ENCODE measurements around the gene PRKN. TPM values are rescaled to one million over a fixed set of nuclear protein-coding genes. Genes with fewer than 3 reads are reported as not detected.
A peak's percentile ranks its signal among the peaks of the same experiment; 100 is the strongest.

PRKN gene
- total and polyA plus RNA-seq, 2 experiments from 2014 or later = 11.7 to 28.1 TPM

DNA sequence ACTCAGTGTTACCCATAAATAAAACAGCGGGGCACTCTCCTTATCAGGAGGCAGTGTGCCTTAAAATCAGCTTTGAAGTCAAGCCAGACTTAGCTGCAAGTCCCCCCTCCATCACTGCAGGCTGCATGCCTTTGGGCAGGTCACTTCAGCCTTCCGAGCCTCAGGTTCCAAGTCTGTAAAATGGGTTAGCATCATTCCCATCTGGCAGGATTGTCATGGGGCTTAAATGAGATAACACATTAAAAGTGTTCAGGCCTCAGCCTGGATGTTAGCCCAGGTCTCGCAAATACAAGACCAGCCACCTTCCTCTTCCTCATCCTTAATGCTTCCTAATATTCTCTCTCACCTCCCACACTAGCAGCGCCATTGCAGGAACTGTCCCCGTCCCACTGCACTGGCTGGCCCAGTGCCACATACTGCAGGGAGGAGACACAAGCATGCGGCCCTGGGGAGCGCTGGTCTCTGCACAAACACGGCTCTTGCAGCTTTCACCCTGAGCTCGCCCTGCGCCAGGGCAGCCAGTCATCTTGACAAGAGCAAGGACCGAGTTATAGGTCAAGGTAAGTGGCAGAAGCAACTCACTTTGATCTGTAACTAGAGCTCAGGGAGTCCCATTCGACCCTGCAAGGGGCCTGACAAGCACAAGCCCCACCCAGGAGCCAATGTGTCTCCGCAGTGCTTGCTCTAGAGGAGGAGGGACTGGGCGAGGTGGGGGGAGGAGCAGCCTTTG lies 889.1 kb downstream of the PRKN start:
- DNase-seq (ENCODE audit: low read depth in 1 of 2, low spot score in 1 of 2) = peak in 1 of 2 donors; percentile 65
- no peak overlapping the region for H3K27ac ChIP-seq
- no peak for TF ChIP-seq CTCF (IDR thresholded peaks at IDR 0.05; ENCODE audit: low read depth, low read length)
- H3K36me3 ChIP-seq = no peaks in the 10 kb centered on the region
- H3K4me1 ChIP-seq (ENCODE audit: low read depth) = peaks cover 23% of the 10 kb centered on the region
- no peaks in the 10 kb centered on the region for H3K27me3 ChIP-seq
- H3K4me3 ChIP-seq = no peak overlapping the region
- H3K9me3 ChIP-seq (ENCODE audit: low read depth) = no peaks in the 10 kb centered on the region

GRCh38 chr6:161837854-161838253 lies 889.7 kb downstream of the PRKN start:
- Histone ChIP-seq H3K27ac (no peak overlapping the region), H3K4me1 (ENCODE audit: low read depth) (peaks cover 23% of the 10 kb centered on the region), H3K27me3 (no peaks in the 10 kb centered on the region), H3K36me3 (no peaks in the 10 kb centered on the region), H3K9me3 (ENCODE audit: low read depth) (no peaks in the 10 kb centered on the region), H3K4me3 (no peak overlapping the region)
- TF ChIP-seq CTCF (IDR thresholded peaks at IDR 0.05; ENCODE audit: low read depth, low read length) = no peak
- no peak for DNase-seq (ENCODE audit: low read depth in 1 of 2, low spot score in 1 of 2)

- no peak for DNase-seq (ENCODE audit: low read depth in 1 of 2, low spot score in 1 of 2)
- H3K27me3 ChIP-seq = no peaks in the 10 kb centered on the region
- TF ChIP-seq CTCF (IDR thresholded peaks at IDR 0.05; ENCODE audit: low read depth, low read length) = no peak
- no peaks in the 10 kb centered on the region for H3K9me3 ChIP-seq (ENCODE audit: low read depth)
- no peak overlapping the region for H3K4me3 ChIP-seq
- no peak overlapping the region for H3K27ac ChIP-seq
- peaks cover 23% of the 10 kb centered on the region for H3K4me1 ChIP-seq (ENCODE audit: low read depth)
- no peaks in the 10 kb centered on the region for H3K36me3 ChIP-seq
Observed at GRCh38 chr6:161837449-161837735, 890.2 kb downstream of the PRKN start.

DNA sequence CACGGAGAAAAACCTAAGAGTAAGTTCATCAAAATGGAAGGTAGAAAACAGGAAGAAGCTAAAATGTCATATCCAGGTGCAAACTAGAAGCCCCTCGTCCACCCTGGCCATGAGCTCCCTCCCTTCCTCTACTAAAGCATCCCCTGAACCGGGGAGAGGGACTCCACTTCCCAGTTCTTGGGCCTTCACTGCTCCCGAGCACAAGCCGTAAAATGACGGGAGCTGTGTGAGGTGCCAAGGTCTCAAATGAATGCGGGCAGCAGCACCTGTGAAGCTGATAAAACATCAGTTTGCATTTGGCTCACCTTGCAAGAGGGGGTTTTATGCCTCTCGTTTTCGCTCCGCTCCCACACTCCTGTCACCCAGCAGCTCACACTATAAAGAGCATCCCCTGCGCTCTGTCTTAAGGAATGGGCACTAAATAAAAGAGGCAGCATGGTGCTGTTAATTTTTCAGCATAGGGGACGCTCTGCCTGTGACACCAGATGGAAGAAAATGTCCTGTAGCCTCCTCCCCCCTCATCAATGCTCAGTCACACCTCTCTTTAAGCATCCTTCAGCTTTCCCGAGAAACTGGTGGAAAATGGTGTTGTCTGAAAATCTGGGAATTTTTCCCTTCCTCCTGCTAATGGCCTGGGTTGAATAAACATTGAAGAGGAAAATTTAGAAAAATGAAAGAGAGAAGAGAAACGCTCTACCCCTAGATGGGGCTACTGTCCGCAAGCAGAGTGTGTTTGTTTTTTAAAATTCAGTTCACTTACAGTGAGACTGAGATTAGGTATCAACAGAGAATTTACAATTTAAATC lies 890.7 kb downstream of the PRKN start:
- no peak overlapping the region for H3K27ac ChIP-seq
- DNase-seq (ENCODE audit: low read depth in 1 of 2, low spot score in 1 of 2) = peak; percentile 12 to 17
- peak; percentile 32 for TF ChIP-seq CTCF (IDR thresholded peaks at IDR 0.05; ENCODE audit: low read depth, low read length)

DNA sequence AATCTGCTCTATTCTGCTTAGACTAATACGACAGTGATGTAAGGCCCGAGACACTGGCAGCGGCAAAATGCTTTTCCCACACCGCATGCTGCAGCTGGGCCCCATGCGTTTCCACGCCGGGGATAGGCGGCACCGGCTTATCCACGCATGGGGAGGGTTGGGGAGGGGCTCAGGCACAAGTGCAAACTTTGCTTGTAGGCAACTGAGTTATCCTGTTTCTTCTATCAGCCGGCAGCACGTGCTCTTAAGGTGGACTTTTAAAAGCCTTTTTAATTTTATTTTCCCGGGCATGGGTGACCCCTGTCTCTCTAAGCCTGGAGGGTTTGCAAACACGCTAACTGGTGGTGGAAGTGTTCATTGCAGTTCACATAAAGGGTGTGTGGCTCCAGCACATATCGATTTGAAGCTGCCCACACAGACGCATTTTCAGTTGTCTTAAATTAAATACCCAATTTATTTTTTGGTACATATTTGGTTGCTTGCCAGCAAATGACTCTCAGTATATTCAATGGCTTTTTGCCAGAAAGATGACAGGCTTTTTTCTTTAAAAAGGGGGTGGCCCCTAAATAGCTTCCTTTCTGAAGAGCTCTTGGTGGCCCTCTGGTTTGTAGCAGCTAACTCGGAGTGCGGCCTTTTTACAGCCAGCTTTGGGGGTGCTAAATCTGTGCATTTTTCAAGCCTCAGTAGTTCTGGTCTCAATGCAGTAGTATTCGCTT lies 891.9 kb downstream of the PRKN start:
- Histone ChIP-seq H3K4me1 (ENCODE audit: low read depth) (peaks cover 23% of the 10 kb centered on the region), H3K4me3 (no peak overlapping the region), H3K27me3 (no peaks in the 10 kb centered on the region), H3K36me3 (no peaks in the 10 kb centered on the region), H3K9me3 (ENCODE audit: low read depth) (no peaks in the 10 kb centered on the region), H3K27ac (no peak overlapping the region)
- no peak for TF ChIP-seq CTCF (IDR thresholded peaks at IDR 0.05; ENCODE audit: low read depth, low read length)
- DNase-seq (ENCODE audit: low read depth in 1 of 2, low spot score in 1 of 2) = peak in 1 of 2 donors; percentile 3

More for the DNA sequence above, 890.7 kb downstream of the PRKN start:
- Histone ChIP-seq H3K9me3 (ENCODE audit: low read depth) (no peaks in the 10 kb centered on the region), H3K4me3 (no peak overlapping the region), H3K27me3 (no peaks in the 10 kb centered on the region), H3K36me3 (no peaks in the 10 kb centered on the region), H3K4me1 (ENCODE audit: low read depth) (peaks cover 23% of the 10 kb centered on the region)
